ENCODE data around the gene ZNF497. TPM values are rescaled to one million over a fixed set of nuclear protein-coding genes. Genes with fewer than 3 reads are reported as not detected.
A peak's percentile ranks its signal among the peaks of the same experiment; 100 is the strongest.

Gene ZNF497
- total and polyA plus RNA-seq, 9 of the 15 experiments (the other 6 are each of a cell fraction or from before 2014, with no cell fraction given), result 0.06 to 0.98 (median 0.44) TPM; not detected in 1

DNA sequence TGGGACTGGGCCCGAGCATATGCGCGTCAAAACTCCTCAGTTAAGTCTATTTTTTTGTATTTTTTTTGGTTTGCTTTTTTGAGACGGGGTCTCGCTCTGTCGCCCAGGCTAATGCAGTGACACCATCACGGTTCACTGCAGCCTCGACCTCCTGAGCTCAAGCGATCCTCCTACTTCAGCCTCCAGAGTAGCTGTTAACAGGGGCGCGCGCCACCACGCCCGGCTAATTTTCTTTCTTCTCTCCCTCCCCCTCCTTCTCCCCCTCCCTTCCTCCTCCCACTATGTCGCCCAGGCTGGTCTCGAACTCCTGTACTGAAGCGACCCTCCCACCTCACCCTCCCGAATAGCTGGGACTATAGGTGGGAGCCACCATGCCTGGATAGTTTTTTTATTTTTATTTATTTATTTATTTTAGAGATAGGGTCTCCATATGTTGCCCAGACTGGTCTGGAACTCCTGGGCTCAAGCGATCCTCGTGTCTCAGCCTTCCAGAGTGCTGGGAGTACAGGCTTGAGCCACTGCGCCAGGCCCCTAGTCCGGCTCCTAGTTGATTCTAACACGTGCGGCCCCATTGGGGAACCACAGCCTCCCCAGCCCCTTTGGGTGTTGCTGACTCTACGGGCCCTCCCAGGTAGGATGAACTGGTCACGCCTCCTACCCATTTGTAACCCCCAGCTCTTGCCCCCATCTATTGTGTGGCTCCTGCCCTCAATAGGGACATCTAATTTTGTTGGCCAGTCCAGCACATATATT lies 19.1 kb upstream of the ZNF497 start (continued):
- no peak for TF ChIP-seq PTRF (tag; IDR thresholded peaks at IDR 0.05)
- TF ChIP-seq, protein P1, sequence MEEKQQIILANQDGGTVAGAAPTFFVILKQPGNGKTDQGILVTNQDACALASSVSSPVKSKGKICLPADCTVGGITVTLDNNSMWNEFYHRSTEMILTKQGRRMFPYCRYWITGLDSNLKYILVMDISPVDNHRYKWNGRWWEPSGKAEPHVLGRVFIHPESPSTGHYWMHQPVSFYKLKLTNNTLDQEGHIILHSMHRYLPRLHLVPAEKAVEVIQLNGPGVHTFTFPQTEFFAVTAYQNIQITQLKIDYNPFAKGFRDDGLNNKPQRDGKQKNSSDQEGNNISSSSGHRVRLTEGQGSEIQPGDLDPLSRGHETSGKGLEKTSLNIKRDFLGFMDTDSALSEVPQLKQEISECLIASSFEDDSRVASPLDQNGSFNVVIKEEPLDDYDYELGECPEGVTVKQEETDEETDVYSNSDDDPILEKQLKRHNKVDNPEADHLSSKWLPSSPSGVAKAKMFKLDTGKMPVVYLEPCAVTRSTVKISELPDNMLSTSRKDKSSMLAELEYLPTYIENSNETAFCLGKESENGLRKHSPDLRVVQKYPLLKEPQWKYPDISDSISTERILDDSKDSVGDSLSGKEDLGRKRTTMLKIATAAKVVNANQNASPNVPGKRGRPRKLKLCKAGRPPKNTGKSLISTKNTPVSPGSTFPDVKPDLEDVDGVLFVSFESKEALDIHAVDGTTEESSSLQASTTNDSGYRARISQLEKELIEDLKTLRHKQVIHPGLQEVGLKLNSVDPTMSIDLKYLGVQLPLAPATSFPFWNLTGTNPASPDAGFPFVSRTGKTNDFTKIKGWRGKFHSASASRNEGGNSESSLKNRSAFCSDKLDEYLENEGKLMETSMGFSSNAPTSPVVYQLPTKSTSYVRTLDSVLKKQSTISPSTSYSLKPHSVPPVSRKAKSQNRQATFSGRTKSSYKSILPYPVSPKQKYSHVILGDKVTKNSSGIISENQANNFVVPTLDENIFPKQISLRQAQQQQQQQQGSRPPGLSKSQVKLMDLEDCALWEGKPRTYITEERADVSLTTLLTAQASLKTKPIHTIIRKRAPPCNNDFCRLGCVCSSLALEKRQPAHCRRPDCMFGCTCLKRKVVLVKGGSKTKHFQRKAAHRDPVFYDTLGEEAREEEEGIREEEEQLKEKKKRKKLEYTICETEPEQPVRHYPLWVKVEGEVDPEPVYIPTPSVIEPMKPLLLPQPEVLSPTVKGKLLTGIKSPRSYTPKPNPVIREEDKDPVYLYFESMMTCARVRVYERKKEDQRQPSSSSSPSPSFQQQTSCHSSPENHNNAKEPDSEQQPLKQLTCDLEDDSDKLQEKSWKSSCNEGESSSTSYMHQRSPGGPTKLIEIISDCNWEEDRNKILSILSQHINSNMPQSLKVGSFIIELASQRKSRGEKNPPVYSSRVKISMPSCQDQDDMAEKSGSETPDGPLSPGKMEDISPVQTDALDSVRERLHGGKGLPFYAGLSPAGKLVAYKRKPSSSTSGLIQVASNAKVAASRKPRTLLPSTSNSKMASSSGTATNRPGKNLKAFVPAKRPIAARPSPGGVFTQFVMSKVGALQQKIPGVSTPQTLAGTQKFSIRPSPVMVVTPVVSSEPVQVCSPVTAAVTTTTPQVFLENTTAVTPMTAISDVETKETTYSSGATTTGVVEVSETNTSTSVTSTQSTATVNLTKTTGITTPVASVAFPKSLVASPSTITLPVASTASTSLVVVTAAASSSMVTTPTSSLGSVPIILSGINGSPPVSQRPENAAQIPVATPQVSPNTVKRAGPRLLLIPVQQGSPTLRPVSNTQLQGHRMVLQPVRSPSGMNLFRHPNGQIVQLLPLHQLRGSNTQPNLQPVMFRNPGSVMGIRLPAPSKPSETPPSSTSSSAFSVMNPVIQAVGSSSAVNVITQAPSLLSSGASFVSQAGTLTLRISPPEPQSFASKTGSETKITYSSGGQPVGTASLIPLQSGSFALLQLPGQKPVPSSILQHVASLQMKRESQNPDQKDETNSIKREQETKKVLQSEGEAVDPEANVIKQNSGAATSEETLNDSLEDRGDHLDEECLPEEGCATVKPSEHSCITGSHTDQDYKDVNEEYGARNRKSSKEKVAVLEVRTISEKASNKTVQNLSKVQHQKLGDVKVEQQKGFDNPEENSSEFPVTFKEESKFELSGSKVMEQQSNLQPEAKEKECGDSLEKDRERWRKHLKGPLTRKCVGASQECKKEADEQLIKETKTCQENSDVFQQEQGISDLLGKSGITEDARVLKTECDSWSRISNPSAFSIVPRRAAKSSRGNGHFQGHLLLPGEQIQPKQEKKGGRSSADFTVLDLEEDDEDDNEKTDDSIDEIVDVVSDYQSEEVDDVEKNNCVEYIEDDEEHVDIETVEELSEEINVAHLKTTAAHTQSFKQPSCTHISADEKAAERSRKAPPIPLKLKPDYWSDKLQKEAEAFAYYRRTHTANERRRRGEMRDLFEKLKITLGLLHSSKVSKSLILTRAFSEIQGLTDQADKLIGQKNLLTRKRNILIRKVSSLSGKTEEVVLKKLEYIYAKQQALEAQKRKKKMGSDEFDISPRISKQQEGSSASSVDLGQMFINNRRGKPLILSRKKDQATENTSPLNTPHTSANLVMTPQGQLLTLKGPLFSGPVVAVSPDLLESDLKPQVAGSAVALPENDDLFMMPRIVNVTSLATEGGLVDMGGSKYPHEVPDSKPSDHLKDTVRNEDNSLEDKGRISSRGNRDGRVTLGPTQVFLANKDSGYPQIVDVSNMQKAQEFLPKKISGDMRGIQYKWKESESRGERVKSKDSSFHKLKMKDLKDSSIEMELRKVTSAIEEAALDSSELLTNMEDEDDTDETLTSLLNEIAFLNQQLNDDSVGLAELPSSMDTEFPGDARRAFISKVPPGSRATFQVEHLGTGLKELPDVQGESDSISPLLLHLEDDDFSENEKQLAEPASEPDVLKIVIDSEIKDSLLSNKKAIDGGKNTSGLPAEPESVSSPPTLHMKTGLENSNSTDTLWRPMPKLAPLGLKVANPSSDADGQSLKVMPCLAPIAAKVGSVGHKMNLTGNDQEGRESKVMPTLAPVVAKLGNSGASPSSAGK (IDR thresholded peaks at IDR 0.05), result peak; percentile 22; the same call in 1 of the 2 replicates
- no peak for TF ChIP-seq ZC3H4 (CRISPR knock-in tag; IDR thresholded peaks at IDR 0.05; ENCODE audit: borderline replicate concordance)
- TF ChIP-seq, protein P2, sequence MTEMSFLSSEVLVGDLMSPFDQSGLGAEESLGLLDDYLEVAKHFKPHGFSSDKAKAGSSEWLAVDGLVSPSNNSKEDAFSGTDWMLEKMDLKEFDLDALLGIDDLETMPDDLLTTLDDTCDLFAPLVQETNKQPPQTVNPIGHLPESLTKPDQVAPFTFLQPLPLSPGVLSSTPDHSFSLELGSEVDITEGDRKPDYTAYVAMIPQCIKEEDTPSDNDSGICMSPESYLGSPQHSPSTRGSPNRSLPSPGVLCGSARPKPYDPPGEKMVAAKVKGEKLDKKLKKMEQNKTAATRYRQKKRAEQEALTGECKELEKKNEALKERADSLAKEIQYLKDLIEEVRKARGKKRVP (CRISPR knock-in tag; IDR thresholded peaks at IDR 0.05), result no peak
- TF ChIP-seq POLR2A (conservative IDR thresholded peaks at IDR 0.05), result no peak
- TF ChIP-seq CBX1 (IDR thresholded peaks at IDR 0.05; ENCODE audit: low read depth), result no peak
- no peak for TF ChIP-seq DNMT1 (IDR thresholded peaks at IDR 0.05)
- TF ChIP-seq EZH2 (IDR thresholded peaks at IDR 0.05; ENCODE audit: borderline replicate concordance, low read depth, low read length), result no peak
- TF ChIP-seq TCF7L2 (IDR thresholded peaks at IDR 0.05; ENCODE audit: low read depth, low read length), result no peak
- TF ChIP-seq NCOA6 (IDR thresholded peaks at IDR 0.05), result no peak
- TF ChIP-seq ZNF197 (CRISPR knock-in tag; IDR thresholded peaks at IDR 0.05; ENCODE audit: low read depth), result no peak
- no peak for TF ChIP-seq POLR3G (IDR thresholded peaks at IDR 0.05; ENCODE audit: extremely low read depth, insufficient read length, insufficient replicate concordance)
- TF ChIP-seq MYC (IDR thresholded peaks at IDR 0.05; ENCODE audit: low read depth, low read length), result 0 out of 2 replicates have a peak, but pooled peaks have one; percentile 12
- 0 out of 2 replicates have a peak, but pooled peaks have one; percentile 30 for TF ChIP-seq MYC (CRISPR knock-in tag; IDR thresholded peaks at IDR 0.05; ENCODE audit: borderline replicate concordance, low read depth)
- TF ChIP-seq, protein P3, sequence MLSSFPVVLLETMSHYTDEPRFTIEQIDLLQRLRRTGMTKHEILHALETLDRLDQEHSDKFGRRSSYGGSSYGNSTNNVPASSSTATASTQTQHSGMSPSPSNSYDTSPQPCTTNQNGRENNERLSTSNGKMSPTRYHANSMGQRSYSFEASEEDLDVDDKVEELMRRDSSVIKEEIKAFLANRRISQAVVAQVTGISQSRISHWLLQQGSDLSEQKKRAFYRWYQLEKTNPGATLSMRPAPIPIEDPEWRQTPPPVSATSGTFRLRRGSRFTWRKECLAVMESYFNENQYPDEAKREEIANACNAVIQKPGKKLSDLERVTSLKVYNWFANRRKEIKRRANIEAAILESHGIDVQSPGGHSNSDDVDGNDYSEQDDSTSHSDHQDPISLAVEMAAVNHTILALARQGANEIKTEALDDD (IDR thresholded peaks at IDR 0.05), result no peak
- no peak for TF ChIP-seq PTBP1 (IDR thresholded peaks at IDR 0.05; ENCODE audit: low read depth, low read length)

Data from K562 (cell line).